ENCODE results near the gene APLN.

DNA sequence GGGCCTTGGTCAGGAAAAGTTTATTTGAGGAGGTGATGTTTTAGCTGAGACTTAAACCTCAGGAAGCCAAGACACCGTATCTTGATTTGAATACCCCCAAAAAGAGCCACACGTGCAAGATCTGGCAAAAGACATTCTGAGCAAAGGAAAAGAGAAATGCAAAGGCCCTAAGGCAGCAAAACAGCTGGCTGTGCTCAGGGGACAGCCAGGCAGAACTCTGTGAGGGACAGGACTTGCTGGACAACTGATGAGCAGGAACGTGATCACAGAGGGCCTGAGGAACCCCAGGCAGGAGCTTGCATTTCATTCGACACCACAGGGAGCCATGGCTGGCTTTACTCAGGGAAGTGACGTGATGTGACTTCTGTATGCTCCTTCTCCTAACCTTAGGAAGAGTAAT, 58.7 kb downstream of the APLN start:
- TF ChIP-seq, protein P1, sequence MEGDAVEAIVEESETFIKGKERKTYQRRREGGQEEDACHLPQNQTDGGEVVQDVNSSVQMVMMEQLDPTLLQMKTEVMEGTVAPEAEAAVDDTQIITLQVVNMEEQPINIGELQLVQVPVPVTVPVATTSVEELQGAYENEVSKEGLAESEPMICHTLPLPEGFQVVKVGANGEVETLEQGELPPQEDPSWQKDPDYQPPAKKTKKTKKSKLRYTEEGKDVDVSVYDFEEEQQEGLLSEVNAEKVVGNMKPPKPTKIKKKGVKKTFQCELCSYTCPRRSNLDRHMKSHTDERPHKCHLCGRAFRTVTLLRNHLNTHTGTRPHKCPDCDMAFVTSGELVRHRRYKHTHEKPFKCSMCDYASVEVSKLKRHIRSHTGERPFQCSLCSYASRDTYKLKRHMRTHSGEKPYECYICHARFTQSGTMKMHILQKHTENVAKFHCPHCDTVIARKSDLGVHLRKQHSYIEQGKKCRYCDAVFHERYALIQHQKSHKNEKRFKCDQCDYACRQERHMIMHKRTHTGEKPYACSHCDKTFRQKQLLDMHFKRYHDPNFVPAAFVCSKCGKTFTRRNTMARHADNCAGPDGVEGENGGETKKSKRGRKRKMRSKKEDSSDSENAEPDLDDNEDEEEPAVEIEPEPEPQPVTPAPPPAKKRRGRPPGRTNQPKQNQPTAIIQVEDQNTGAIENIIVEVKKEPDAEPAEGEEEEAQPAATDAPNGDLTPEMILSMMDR (IDR thresholded peaks at IDR 0.05; ENCODE audit: low read depth, low read length, poor library complexity, severe bottlenecking): no peak
- TF ChIP-seq EZH2phosphoT487 (IDR thresholded peaks at IDR 0.05; ENCODE audit: borderline replicate concordance, low read length): no peak
